ENCODE measurements around the gene SKIC8. TPM values are rescaled to one million over a fixed set of nuclear protein-coding genes. Genes with fewer than 3 reads are reported as not detected.

Gene SKIC8
- total RNA-seq, 2 donors from 2014 or later = 46.3 to 55.4 TPM

- Mint-ChIP-seq H3K9me3 (no peaks in the 10 kb centered on the region), H3K4me1 (peaks cover 13% of the 10 kb centered on the region), H3K36me3 (ENCODE audit: low read depth) (no peaks in the 10 kb centered on the region), H3K27ac (no peak overlapping the region), H3K27me3 (ENCODE audit: insufficient read depth) (no peaks in the 10 kb centered on the region), H3K4me3 (no peak overlapping the region)
- Histone ChIP-seq H3K9ac (ENCODE audit: extremely low read depth, low read length, poor library complexity, severe bottlenecking) (no peak overlapping the region), H3K36me3 (ENCODE audit: control insufficient read depth, insufficient read depth, low read length) (no peaks in the 10 kb centered on the region), H3K27ac (ENCODE audit: low read depth, low read length) (no peak overlapping the region), H3K4me3 (ENCODE audit: low read length) (no peak overlapping the region), H3K4me1 (ENCODE audit: control insufficient read depth, insufficient read depth, low read length) (no peaks in the 10 kb centered on the region), H3K9me3 (ENCODE audit: control insufficient read depth, low read length) (no peaks in the 10 kb centered on the region), H3K27me3 (ENCODE audit: control insufficient read depth, insufficient read depth, low read length, poor library complexity, severe bottlenecking) (no peaks in the 10 kb centered on the region)
- no peak for TF ChIP-seq CTCF (conservative IDR thresholded peaks at IDR 0.05)
- DNase-seq = no peak
- 91 to 94% methylated on average over 2 to 3 of the region's 3 CpGs for WGBS, 2 experiments (ENCODE audit: insufficient coverage in 1 of 2, insufficient read length in 1 of 2)
These were observed 11.9 kb upstream of the SKIC8 start for GRCh38 chr15:78311292-78311691.

GRCh38 chr15:78308422-78309032, 9.1 kb upstream of the SKIC8 start:
- H3K9ac ChIP-seq (ENCODE audit: extremely low read depth, low read length, poor library complexity, severe bottlenecking) = no peak overlapping the region
- no peak overlapping the region for H3K4me3 ChIP-seq (ENCODE audit: low read length)
- no peaks in the 10 kb centered on the region for H3K4me1 ChIP-seq (ENCODE audit: control insufficient read depth, insufficient read depth, low read length)
- Mint-ChIP-seq H3K27ac (no peak overlapping the region), H3K4me3 (no peak overlapping the region), H3K4me1 (peaks cover 10% of the 10 kb centered on the region), H3K9me3 (no peaks in the 10 kb centered on the region), H3K27me3 (ENCODE audit: insufficient read depth) (no peaks in the 10 kb centered on the region), H3K36me3 (ENCODE audit: low read depth) (no peaks in the 10 kb centered on the region)
- H3K9me3 ChIP-seq (ENCODE audit: control insufficient read depth, low read length) = no peaks in the 10 kb centered on the region
- WGBS, 2 experiments (ENCODE audit: insufficient coverage in 1 of 2, insufficient read length in 1 of 2) = 19 to 28% methylated on average over 9 of the region's 9 CpGs
- peak; percentile 97 for DNase-seq
- no peaks in the 10 kb centered on the region for H3K27me3 ChIP-seq (ENCODE audit: control insufficient read depth, insufficient read depth, low read length, poor library complexity, severe bottlenecking)
- H3K36me3 ChIP-seq (ENCODE audit: control insufficient read depth, insufficient read depth, low read length) = no peaks in the 10 kb centered on the region
- no peak overlapping the region for H3K27ac ChIP-seq (ENCODE audit: low read depth, low read length)
- peak; percentile 98 for TF ChIP-seq CTCF (conservative IDR thresholded peaks at IDR 0.05)

- Mint-ChIP-seq H3K9me3 (no peaks in the 10 kb centered on the region), H3K4me3 (no peak overlapping the region), H3K27me3 (ENCODE audit: insufficient read depth) (no peaks in the 10 kb centered on the region), H3K36me3 (ENCODE audit: low read depth) (no peaks in the 10 kb centered on the region), H3K27ac (no peak overlapping the region), H3K4me1 (peaks cover 9% of the 10 kb centered on the region)
- no peak overlapping the region for H3K4me3 ChIP-seq (ENCODE audit: low read length)
- no peak for TF ChIP-seq CTCF (conservative IDR thresholded peaks at IDR 0.05)
- H3K9me3 ChIP-seq (ENCODE audit: control insufficient read depth, low read length) = no peaks in the 10 kb centered on the region
- peaks cover 1% of the 10 kb centered on the region for H3K27me3 ChIP-seq (ENCODE audit: control insufficient read depth, insufficient read depth, low read length, poor library complexity, severe bottlenecking)
- no peaks in the 10 kb centered on the region for H3K4me1 ChIP-seq (ENCODE audit: control insufficient read depth, insufficient read depth, low read length)
- no peak overlapping the region for H3K27ac ChIP-seq (ENCODE audit: low read depth, low read length)
- no peak for DNase-seq
- 83% methylated on average over 5 to 6 of the region's 6 CpGs for WGBS, 2 experiments (ENCODE audit: insufficient coverage in 1 of 2, insufficient read length in 1 of 2)
- H3K9ac ChIP-seq (ENCODE audit: extremely low read depth, low read length, poor library complexity, severe bottlenecking) = no peak overlapping the region
- no peaks in the 10 kb centered on the region for H3K36me3 ChIP-seq (ENCODE audit: control insufficient read depth, insufficient read depth, low read length)
These were observed 8.6 kb upstream of the SKIC8 start for GRCh38 chr15:78307976-78308375.
